ENCODE data around the gene NLGN1. TPM values are rescaled to one million over a fixed set of nuclear protein-coding genes. Genes with fewer than 3 reads are reported as not detected.

Gene NLGN1
- total and polyA plus RNA-seq, 2 experiments from 2014 or later: 5.1 to 11.2 TPM

- no peak for DNase-seq (ENCODE audit: low spot score)
- 72% methylated on average over 5 of the region's 5 CpGs for whole genome bisulfite sequencing (ENCODE audit: low lambda C conversion rate, missing lambda C conversion rate)
- no peaks in the 10 kb centered on the region for H4K20me1 ChIP-seq (ENCODE audit: insufficient read depth, poor library complexity, severe bottlenecking)
- H3K4me1 ChIP-seq (ENCODE audit: insufficient read depth): no peaks in the 10 kb centered on the region
- no peak overlapping the region for H2AFZ ChIP-seq
- no peaks in the 10 kb centered on the region for H3K27me3 ChIP-seq
- H3K36me3 ChIP-seq (replicated peaks; ENCODE audit: insufficient read depth, low read depth): no peaks in the 10 kb centered on the region
- no peaks in the 10 kb centered on the region for H3K9me3 ChIP-seq (ENCODE audit: low read depth)
- no peaks in the 10 kb centered on the region for H3K79me2 ChIP-seq
- no peaks in the 10 kb centered on the region for H3K9me2 ChIP-seq (replicated peaks; ENCODE audit: insufficient read depth)
- no peak for TF ChIP-seq CTCF (IDR thresholded peaks at IDR 0.05; ENCODE audit: poor library complexity)
- TF ChIP-seq EZH2 (IDR thresholded peaks at IDR 0.05; ENCODE audit: borderline replicate concordance): no peak
- TF ChIP-seq EZH2phosphoT487 (IDR thresholded peaks at IDR 0.05; ENCODE audit: low read depth, severe bottlenecking, unreplicated experiment): no peak
- no peak overlapping the region for H3K27ac ChIP-seq
- H3K4me3 ChIP-seq: no peak overlapping the region
- H3K4me2 ChIP-seq: no peak overlapping the region
Observed at GRCh38 chr3:174101244-174101643, 703.7 kb downstream of the NLGN1 start.

GRCh38 chr3:174102274-174102673 lies 704.7 kb downstream of the NLGN1 start:
- H2AFZ ChIP-seq: no peak overlapping the region
- no peaks in the 10 kb centered on the region for H3K79me2 ChIP-seq
- no peak for TF ChIP-seq EZH2phosphoT487 (IDR thresholded peaks at IDR 0.05; ENCODE audit: low read depth, severe bottlenecking, unreplicated experiment)
- no peak for TF ChIP-seq CTCF (IDR thresholded peaks at IDR 0.05; ENCODE audit: poor library complexity)
- no peak for TF ChIP-seq EZH2 (IDR thresholded peaks at IDR 0.05; ENCODE audit: borderline replicate concordance)
- H3K9me3 ChIP-seq (ENCODE audit: low read depth): no peaks in the 10 kb centered on the region
- no peaks in the 10 kb centered on the region for H3K4me1 ChIP-seq (ENCODE audit: insufficient read depth)
- H3K4me2 ChIP-seq: no peak overlapping the region
- WGBS (ENCODE audit: low lambda C conversion rate, missing lambda C conversion rate): 74% methylated on average over 7 of the region's 7 CpGs
- H3K9me2 ChIP-seq (replicated peaks; ENCODE audit: insufficient read depth): no peaks in the 10 kb centered on the region
- no peak overlapping the region for H3K27ac ChIP-seq
- H4K20me1 ChIP-seq (ENCODE audit: insufficient read depth, poor library complexity, severe bottlenecking): no peaks in the 10 kb centered on the region
- no peak overlapping the region for H3K4me3 ChIP-seq
- H3K36me3 ChIP-seq (replicated peaks; ENCODE audit: insufficient read depth, low read depth): no peaks in the 10 kb centered on the region
- DNase-seq (ENCODE audit: low spot score): no peak
- H3K27me3 ChIP-seq: no peaks in the 10 kb centered on the region

- no peak overlapping the region for H3K27ac ChIP-seq
- no peaks in the 10 kb centered on the region for H3K4me1 ChIP-seq (ENCODE audit: insufficient read depth)
- no peaks in the 10 kb centered on the region for H3K79me2 ChIP-seq
- no peak for DNase-seq (ENCODE audit: low spot score)
- no peak for TF ChIP-seq EZH2 (IDR thresholded peaks at IDR 0.05; ENCODE audit: borderline replicate concordance)
- TF ChIP-seq CTCF (IDR thresholded peaks at IDR 0.05; ENCODE audit: poor library complexity): no peak
- TF ChIP-seq EZH2phosphoT487 (IDR thresholded peaks at IDR 0.05; ENCODE audit: low read depth, severe bottlenecking, unreplicated experiment): no peak
- H2AFZ ChIP-seq: no peak overlapping the region
- no peaks in the 10 kb centered on the region for H3K36me3 ChIP-seq (replicated peaks; ENCODE audit: insufficient read depth, low read depth)
- H4K20me1 ChIP-seq (ENCODE audit: insufficient read depth, poor library complexity, severe bottlenecking): no peaks in the 10 kb centered on the region
- no peaks in the 10 kb centered on the region for H3K9me2 ChIP-seq (replicated peaks; ENCODE audit: insufficient read depth)
- WGBS (ENCODE audit: low lambda C conversion rate, missing lambda C conversion rate): 86% methylated on average over 3 of the region's 3 CpGs
- H3K27me3 ChIP-seq: no peaks in the 10 kb centered on the region
- H3K9me3 ChIP-seq (ENCODE audit: low read depth): no peaks in the 10 kb centered on the region
- H3K4me2 ChIP-seq: no peak overlapping the region
- no peak overlapping the region for H3K4me3 ChIP-seq
Observed at GRCh38 chr3:174102866-174103265, 705.3 kb downstream of the NLGN1 start.

GRCh38 chr3:174110761-174111160 lies 713.2 kb downstream of the NLGN1 start:
- Histone ChIP-seq H3K4me1 (ENCODE audit: insufficient read depth) (no peaks in the 10 kb centered on the region), H3K4me3 (no peak overlapping the region), H3K4me2 (no peak overlapping the region), H3K27me3 (no peaks in the 10 kb centered on the region), H3K9me2 (replicated peaks; ENCODE audit: insufficient read depth) (no peaks in the 10 kb centered on the region), H3K27ac (no peak overlapping the region), H2AFZ (no peak overlapping the region), H4K20me1 (ENCODE audit: insufficient read depth, poor library complexity, severe bottlenecking) (no peaks in the 10 kb centered on the region), H3K36me3 (replicated peaks; ENCODE audit: insufficient read depth, low read depth) (no peaks in the 10 kb centered on the region), H3K79me2 (no peaks in the 10 kb centered on the region), H3K9me3 (ENCODE audit: low read depth) (no peaks in the 10 kb centered on the region)
- TF ChIP-seq EZH2phosphoT487 (IDR thresholded peaks at IDR 0.05; ENCODE audit: low read depth, severe bottlenecking, unreplicated experiment): no peak
- TF ChIP-seq CTCF (IDR thresholded peaks at IDR 0.05; ENCODE audit: poor library complexity): no peak
- no peak for TF ChIP-seq EZH2 (IDR thresholded peaks at IDR 0.05; ENCODE audit: borderline replicate concordance)
- no peak for DNase-seq (ENCODE audit: low spot score)
- WGBS (ENCODE audit: low lambda C conversion rate, missing lambda C conversion rate): 92% methylated on average over 3 of the region's 3 CpGs

All from hepatocyte (in vitro differentiated cells).